GM12801 (cell line): Measurements from ENCODE around the gene SAFB.

Source experiments
- TF ChIP-seq, protein P1 (sequence below): IDR thresholded peaks from one replicate; pipeline ENCODE4 v1.5.1; 2011; ENCODE audit warnings: control low read depth; ENCODE audit not compliant: insufficient read length; ENCODE audit errors: extremely low read depth

Gene SAFB

DNA sequence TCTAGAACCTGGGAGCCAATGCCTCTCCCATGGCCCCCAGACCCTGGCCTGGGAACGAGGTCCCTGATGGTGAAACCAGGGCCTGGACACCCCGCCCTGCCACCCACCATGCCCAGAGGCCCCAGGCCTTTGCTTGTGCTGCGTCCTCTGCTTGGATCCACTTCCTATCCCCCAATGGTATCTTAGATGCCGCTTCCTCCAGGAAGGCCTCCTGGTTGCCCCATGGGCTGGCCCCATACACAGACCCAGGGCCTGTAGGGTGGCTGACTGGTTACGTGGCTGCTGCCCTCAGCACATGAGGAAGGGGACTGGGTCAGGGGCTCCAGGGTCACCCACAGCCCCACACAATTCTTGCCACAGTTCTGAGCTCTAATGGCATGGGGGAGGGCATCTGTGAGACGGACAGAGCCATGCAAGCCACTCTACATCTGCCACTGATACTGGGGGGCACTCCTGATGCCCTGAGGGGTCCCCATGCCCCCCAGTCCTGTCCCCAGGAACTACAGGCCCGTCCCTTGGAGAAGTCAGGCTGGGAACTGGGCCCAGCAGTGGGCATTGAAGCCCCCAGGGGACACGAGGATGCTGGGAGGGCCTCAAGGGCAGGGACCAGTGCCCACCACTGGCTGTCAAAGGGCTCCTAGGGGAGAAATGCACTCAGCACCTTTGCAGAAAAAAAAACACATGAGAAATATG is 72.2 kb downstream of the SAFB start:
- TF ChIP-seq, protein P1, sequence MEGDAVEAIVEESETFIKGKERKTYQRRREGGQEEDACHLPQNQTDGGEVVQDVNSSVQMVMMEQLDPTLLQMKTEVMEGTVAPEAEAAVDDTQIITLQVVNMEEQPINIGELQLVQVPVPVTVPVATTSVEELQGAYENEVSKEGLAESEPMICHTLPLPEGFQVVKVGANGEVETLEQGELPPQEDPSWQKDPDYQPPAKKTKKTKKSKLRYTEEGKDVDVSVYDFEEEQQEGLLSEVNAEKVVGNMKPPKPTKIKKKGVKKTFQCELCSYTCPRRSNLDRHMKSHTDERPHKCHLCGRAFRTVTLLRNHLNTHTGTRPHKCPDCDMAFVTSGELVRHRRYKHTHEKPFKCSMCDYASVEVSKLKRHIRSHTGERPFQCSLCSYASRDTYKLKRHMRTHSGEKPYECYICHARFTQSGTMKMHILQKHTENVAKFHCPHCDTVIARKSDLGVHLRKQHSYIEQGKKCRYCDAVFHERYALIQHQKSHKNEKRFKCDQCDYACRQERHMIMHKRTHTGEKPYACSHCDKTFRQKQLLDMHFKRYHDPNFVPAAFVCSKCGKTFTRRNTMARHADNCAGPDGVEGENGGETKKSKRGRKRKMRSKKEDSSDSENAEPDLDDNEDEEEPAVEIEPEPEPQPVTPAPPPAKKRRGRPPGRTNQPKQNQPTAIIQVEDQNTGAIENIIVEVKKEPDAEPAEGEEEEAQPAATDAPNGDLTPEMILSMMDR, result no peak

DNA sequence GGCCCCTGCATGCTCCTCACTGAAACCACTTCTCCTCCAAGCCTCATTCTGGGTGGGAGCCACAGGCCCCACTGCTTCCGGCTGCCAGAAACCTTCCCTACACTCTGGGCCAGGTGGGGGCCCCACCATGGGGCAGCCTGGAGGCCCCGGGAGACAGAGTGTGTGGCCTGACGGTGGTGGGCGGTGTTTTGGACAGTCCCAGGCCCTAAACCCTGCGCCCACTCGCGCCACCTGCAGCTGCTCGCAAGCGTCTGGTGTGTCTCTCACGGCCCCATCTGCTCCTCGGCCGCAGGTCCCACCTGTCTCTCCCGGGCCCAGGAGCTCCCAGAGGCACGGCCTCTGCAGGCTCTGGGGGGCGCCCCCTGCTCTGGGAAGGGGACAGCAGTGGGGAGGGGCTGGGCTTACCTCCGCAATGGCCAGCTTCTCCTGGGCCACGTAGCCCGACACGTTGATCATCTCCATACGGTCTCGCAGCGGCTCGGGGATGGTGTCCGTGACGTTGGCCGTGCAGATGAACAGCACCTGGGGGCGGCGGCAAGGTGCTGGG is 72.8 kb downstream of the SAFB start:
- TF ChIP-seq, protein P1, result no peak

DNA sequence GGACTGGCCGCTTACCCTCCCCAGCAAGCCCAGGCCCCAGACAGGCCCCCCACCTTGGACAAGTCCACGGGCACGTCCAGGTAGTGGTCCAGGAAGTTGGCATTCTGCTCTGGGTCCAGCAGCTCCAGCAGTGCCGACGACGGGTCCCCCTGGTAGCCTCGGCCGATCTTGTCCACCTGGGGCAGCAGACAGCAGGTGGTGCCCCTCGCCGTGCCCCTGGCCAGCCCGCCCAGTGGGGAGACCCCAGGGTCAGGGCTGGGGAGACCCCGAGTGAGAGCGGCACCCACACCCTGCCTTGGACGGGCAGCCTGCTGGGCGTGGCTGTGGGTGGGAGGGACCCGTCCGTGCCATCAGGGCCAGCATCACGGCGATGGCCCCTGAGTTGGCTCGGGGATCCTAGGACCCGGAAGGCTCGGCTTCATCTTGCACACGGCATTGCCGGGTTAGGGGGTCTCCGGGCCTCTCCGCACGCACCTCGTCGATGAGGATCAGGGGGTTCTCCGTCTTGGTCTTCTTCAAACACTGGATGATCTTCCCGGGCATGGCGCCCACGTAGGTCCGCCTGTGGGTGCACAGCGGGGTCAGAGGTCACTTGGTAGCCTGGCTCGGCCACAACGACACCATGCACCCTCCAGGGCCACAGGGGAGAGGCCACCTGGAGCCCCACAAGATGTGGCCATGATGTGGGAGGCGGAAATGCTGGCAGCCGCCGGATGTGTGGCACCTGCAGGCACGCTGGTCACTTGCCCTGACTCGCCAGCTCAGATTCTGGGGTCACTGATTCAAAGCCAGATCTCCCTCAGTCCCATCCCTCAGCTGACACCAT is 73.5 kb downstream of the SAFB start:
- TF ChIP-seq, protein P1, result no peak

DNA sequence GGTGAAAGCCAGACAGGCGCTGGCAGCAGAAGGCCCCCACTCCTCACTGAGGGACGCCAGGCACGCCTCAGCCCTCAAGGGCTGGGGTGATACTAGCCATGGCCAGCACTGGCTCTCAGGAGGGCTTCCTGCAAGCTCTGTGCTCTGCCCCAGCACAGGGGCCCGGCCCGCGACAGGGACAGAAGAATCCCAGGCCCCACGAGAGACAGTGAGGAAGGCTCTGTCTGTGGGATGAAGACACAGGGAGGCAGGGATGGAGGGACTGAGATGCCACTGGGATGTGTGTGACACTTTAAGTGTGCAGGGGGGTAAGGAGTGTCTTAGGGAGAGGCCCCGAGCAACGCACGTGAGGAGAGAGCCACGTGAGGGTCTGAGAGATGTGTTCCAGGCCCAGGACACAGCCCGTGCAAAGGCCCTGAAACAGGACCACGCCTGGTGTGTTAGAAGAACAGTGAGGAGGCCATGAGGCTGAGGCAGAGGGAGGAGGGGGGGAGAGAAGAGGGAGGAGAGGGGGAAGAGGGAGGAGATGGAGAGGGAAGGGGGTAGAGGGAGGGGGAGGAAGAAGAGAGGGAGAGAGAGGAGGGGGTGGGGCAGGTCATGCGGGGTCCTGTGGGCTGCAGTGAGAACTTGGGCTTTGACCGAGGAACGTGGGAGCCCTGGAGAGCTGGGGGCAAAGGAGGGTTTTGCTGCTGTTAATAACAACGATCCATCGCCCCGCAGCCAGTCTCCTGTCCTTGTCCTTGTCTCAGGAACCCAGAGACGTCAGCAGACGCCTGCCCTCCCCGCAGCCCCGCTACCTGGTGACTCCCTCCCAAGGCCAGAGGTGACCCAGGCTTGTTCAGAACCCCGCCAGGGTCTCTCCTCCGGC is 74.4 kb downstream of the SAFB start:
- TF ChIP-seq, protein P1, result no peak

DNA sequence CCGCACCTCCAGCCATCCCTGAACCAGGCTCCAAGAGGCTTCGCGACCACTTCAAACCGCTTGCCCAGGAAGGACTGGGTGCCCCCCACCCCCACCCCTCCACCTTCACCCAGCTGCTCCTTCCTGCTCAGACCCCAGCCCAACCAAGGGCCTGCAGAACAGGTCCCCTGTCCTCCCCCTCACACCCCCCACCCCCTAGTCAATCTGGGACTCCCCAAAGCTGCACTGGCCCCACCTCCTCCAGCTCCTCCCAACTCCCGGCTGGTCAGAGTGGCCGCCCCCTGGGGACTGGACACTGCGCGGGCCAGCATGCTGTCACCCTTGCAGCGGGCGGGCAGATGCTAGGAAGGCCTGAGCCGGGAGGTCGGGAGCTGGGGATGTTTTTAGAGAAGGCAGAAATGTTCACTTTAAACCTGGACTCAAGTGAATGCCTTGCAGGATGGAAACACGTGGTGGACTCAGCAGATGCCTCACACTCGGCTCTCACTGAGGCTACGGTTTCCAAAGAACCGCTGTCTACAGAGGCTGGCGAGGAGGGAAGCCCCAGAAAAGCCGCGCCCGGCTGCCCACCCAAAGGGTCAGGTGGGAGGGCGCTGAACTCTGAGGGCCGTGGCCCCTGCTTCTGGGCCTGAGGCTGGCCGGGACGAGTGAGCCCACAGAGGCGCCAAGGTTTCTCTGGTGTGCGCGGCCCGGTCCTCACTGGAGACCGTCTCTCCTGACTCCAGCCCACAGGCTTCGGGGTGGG is 75.2 kb downstream of the SAFB start:
- TF ChIP-seq, protein P1, result no peak

DNA sequence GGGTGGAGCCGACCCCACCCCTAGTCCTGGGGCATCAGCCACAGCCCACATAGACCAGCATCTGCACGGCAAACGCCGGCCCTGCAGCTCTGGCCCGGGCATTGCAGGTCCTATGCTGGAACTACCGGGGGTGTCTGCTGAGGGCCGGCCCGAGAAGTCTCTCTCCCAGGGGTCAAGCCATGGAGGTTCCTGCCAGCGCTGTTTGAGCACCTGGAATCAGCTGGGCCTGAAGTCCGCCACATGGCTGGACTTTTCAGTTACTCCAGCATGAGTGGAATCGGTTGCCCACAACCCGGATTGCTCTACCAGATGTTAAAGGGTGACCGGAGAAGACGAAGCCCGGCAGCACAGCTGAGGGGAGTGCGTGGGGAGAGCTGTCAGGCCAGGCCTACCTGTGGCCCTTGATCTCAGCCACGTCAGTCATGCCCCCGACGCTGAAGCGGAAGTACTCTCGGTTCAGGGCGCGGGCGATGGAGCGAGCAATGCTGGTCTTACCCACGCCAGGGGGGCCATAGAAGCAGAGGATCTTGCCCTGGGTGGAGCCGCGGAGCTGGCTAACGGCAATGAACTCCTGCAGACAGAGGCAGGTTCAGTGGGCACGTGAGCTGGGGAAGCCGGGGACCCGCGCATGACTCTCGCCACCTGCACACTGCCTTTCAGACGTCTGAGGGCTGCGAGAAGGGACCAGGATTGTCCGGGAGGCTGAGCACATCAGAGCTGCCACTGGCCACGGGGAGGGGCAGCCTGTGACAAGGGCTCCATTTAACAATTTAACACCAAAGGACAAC is 75.9 kb downstream of the SAFB start:
- TF ChIP-seq, protein P1, result no peak
